ENCODE results near the gene POLR2E. TPM values are rescaled to one million over a fixed set of nuclear protein-coding genes. Genes with fewer than 3 reads are reported as not detected.

Gene POLR2E
- total RNA-seq, 4 donors from 2014 or later = 87.6 to 264 (median 163) TPM

- 97% methylated on average over 17 to 25 of the region's 25 CpGs for WGBS, 2 donors
- TF ChIP-seq POLR2A (IDR thresholded peaks at IDR 0.05) (no peak), CTCF (IDR thresholded peaks at IDR 0.05) (no peak)
- no peaks in the 10 kb centered on the region for H3K27me3 ChIP-seq
- H3K27ac ChIP-seq = peak overlapping the region; percentile 69 to 76 (median 73)
- H3K9me3 ChIP-seq = no peaks in the 10 kb centered on the region
- no peak for DNase-seq
- intact Hi-C loops (cut with DNase I) = loop anchor here (5.0 kb wide), 1 partner anchor 78 kb away; no protein-coding TSS in a partner anchor
- H3K4me1 ChIP-seq = peaks cover 4 to 14% of the 10 kb centered on the region in 2 donors
- H3K36me3 ChIP-seq = peaks cover 60 to 82% of the 10 kb centered on the region in 2 donors
- no peak overlapping the region for H3K4me3 ChIP-seq (replicated peaks in 1 of 3)
These were observed 18.9 kb upstream of the POLR2E start for GRCh38 chr19:1113986-1114483.

GRCh38 chr19:1113030-1113985 lies 18.1 kb upstream of the POLR2E start:
- peaks cover 4 to 14% of the 10 kb centered on the region in 2 donors for H3K4me1 ChIP-seq
- intact Hi-C loops (cut with DNase I) = loop anchor here (5.0 kb wide), 1 partner anchor 79 kb away; no protein-coding TSS in a partner anchor
- peak overlapping the region; percentile 69 to 76 (median 73) for H3K27ac ChIP-seq
- H3K4me3 ChIP-seq (replicated peaks in 1 of 3) = no peak overlapping the region
- H3K36me3 ChIP-seq = peaks cover 62 to 81% of the 10 kb centered on the region in 2 donors
- DNase-seq = peak; percentile 97
- H3K27me3 ChIP-seq = no peaks in the 10 kb centered on the region
- peak; percentile 71 to 98 (median 90) for TF ChIP-seq CTCF (IDR thresholded peaks at IDR 0.05)
- TF ChIP-seq POLR2A (IDR thresholded peaks at IDR 0.05) = peak in 1 of 2 donors; percentile 41
- no peaks in the 10 kb centered on the region for H3K9me3 ChIP-seq
- 42 to 63% methylated on average over 11 to 33 of the region's 44 CpGs for WGBS, 2 donors

- Histone ChIP-seq H3K36me3 (peaks cover 58 to 73% of the 10 kb centered on the region in 2 donors), H3K4me1 (peaks cover 4 to 14% of the 10 kb centered on the region in 2 donors), H3K4me3 (replicated peaks in 1 of 3) (no peak overlapping the region), H3K27ac (peak overlapping the region in 2 of 3 donors; percentile 55 to 69), H3K27me3 (no peaks in the 10 kb centered on the region), H3K9me3 (no peaks in the 10 kb centered on the region)
- DNase-seq = no peak
- intact Hi-C loops (cut with DNase I) = loop anchor here (5.0 kb wide), 1 partner anchor 80 kb away; no protein-coding TSS in a partner anchor
- 79 to 87% methylated on average over 37 to 49 of the region's 71 CpGs for WGBS, 2 donors
- TF ChIP-seq POLR2A (IDR thresholded peaks at IDR 0.05) (no peak), CTCF (IDR thresholded peaks at IDR 0.05) (no peak)
These were observed 17.3 kb upstream of the POLR2E start for GRCh38 chr19:1112268-1113029.

GRCh38 chr19:1111641-1112267 lies 16.6 kb upstream of the POLR2E start:
- Histone ChIP-seq H3K27ac (peak overlapping the region in 1 of 3 donors; percentile 55), H3K36me3 (peaks cover 57 to 72% of the 10 kb centered on the region in 2 donors), H3K27me3 (no peaks in the 10 kb centered on the region), H3K4me1 (peaks cover 4 to 14% of the 10 kb centered on the region in 2 donors), H3K4me3 (replicated peaks in 1 of 3) (no peak overlapping the region), H3K9me3 (no peaks in the 10 kb centered on the region)
- WGBS, 2 donors = 86 to 88% methylated on average over 6 to 12 of the region's 18 CpGs
- no peak for DNase-seq
- TF ChIP-seq POLR2A (IDR thresholded peaks at IDR 0.05) (no peak), CTCF (IDR thresholded peaks at IDR 0.05) (no peak)
- intact Hi-C loops (cut with DNase I) = loop anchor here (5.0 kb wide), 1 partner anchor 81 kb away; no protein-coding TSS in a partner anchor
